ENCODE results near the gene ZNF440. TPM values are rescaled to one million over a fixed set of nuclear protein-coding genes. Genes with fewer than 3 reads are reported as not detected.
"Not testable (repeated sequence)": the region's sequence is repeated elsewhere in the genome, so short reads cannot be mapped to it uniquely, and the experiment has no call there.

The ZNF440 gene
- total RNA-seq, 1 experiment from 2014 or later: 5.7 TPM

DNA sequence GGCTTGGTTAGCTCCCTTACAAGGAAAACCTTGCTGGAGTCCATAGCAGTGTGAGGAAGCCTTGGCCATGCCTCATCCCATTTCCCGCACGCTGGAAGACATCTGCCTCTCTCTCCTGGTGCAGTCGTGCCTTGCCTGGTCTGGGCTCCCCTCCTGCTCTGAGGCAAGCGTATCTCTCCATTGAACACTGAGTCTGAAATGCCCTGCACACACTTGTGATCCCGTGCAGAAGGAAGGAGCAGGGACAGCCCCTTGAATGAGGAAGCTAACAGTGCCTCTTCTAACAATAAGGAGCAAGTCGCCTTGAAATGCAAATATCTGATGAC, 407 bp upstream of the ZNF440 start:
- in situ Hi-C loops (cut with HindIII; ENCODE audit: low pct_unique_long_range_greater_than_20kb, low sequenced_read_pairs): no loop called here

GRCh38 chr19:11814700-11815035, 595 bp downstream of the ZNF440 start:
- DNase-seq (ENCODE audit: low read depth): peak; percentile 51
- in situ Hi-C loops (cut with HindIII; ENCODE audit: low pct_unique_long_range_greater_than_20kb, low sequenced_read_pairs): no loop called here

More for the DNA sequence above, 407 bp upstream of the ZNF440 start:
- DNase-seq (ENCODE audit: low read depth): no peak

DNA sequence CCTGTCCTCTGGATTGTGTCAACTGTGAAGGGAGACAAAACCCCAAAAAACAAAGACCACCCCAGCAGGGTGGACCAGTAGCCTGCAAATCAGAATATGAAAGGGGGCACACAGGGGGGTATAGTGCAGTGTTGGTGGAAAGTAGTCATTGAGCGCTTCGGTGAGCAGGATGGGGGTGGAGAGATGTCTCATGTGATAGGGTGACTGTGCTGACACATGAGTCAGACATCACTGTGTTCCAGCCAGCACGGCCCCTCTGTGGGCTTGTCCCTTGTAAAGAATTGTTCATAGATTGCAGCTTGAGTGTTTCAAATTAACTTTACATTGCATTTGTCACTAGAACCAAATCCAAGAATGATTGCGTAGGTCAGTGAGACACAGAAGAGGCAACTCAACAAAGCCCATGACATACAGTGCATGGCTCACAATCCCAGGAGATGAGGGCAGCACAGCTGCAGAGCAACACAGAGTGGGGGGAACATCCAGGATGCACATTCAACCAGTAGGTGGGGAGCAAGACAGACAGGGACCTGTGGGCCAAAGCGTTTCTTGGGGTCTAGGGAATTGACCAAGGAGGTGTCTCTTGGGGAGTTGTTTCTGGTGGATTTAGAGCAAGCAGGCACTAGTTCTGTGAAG, 7.5 kb downstream of the ZNF440 start:
- peak; percentile 62 for DNase-seq (ENCODE audit: low read depth)
- in situ Hi-C loops (cut with HindIII; ENCODE audit: low pct_unique_long_range_greater_than_20kb, low sequenced_read_pairs): no loop called here

- in situ Hi-C loops (cut with HindIII; ENCODE audit: low pct_unique_long_range_greater_than_20kb, low sequenced_read_pairs); DNase-seq (ENCODE audit: low read depth): not testable (repeated sequence)
Measured at GRCh38 chr19:11828957-11829876, 15.1 kb downstream of the ZNF440 start.

- DNase-seq (ENCODE audit: low read depth): no peak
- in situ Hi-C loops (cut with HindIII; ENCODE audit: low pct_unique_long_range_greater_than_20kb, low sequenced_read_pairs): no loop called here
Measured at GRCh38 chr19:11832253-11832912, 18.3 kb downstream of the ZNF440 start.

DNA sequence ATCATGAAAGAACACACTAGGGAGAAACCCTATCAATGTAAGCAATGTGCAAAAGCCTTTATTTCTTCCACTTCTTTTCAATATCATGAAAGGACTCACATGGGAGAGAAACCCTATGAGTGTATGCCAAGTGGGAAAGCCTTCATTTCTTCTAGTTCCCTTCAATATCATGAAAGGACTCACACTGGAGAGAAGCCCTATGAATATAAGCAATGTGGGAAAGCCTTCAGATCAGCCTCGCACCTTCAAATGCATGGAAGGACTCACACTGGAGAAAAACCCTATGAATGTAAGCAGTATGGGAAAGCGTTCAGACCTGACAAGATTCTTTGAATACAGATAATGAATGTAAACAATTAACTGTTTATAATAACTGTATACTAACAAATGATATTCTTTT, 19.5 kb downstream of the ZNF440 start:
- in situ Hi-C loops (cut with HindIII; ENCODE audit: low pct_unique_long_range_greater_than_20kb, low sequenced_read_pairs): no loop called here
- no peak for DNase-seq (ENCODE audit: low read depth)

DNA sequence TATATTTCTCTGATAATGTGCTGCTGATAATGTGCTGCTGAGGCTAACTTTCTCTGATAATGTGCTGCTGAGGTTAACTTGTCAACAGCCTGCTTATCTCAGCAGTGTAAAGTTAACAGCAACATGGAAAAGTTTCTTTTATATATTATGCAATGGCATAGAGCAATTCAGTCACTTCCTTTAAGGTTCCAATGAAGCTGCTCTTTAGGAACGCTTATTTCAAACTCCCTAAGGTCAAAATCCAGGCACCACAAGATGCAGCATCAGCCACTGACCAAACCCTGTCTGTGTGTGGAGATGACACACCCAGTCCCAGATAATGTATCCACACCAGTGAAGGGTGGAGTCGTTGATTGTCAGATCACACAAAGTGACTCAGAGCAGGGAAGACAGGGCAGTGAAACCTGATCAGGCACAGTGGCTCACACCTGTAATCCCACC, 21.6 kb downstream of the ZNF440 start:
- DNase-seq (ENCODE audit: low read depth); in situ Hi-C loops (cut with HindIII; ENCODE audit: low pct_unique_long_range_greater_than_20kb, low sequenced_read_pairs): not testable (repeated sequence)

GRCh38 chr19:11843722-11844121, 29.6 kb downstream of the ZNF440 start:
- in situ Hi-C loops (cut with HindIII; ENCODE audit: low pct_unique_long_range_greater_than_20kb, low sequenced_read_pairs): no loop called here

DNA sequence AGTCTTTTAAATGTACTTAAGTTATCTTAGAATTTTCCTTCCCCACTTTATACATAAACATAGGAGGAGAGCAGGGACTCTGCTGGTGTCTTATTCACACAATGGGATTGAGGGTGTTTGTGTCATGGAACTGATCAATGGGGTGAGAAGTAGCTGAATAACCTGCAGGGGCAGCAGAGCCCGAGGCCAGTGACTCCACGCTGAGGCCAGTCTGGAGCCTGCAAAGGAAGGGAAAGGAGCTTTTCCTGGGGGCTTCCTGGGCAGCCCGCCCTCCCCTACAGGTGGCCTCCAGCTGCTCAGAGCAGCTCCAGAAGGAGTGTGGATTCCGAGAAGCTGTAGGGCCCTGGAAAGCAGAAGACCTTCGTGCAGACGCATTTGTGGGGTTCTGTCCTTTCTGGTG, 33.5 kb downstream of the ZNF440 start:
- DNase-seq (ENCODE audit: low read depth); in situ Hi-C loops (cut with HindIII; ENCODE audit: low pct_unique_long_range_greater_than_20kb, low sequenced_read_pairs): not testable (repeated sequence)

More at GRCh38 chr19:11843722-11844121, 29.6 kb downstream of the ZNF440 start:
- DNase-seq (ENCODE audit: low read depth): no peak

DNA sequence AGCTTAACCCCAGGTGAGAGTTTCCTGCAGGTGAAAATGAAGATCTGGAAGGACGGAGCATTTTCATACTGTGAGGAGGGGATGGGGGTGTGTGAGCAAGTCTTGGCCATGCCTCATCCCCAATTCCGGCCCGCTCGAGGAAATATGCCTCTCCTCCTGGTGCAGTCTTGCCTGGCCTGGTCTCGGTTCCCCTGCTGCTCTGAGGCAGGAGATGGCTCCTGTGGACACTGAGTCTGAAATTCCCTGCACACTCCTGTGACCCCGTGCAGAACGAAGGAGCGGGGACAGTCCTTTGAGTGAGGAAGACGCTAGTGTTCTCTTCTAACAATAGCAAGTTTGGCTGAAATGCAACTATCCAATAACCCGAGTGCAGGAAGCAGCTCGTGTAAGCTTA, 34.1 kb downstream of the ZNF440 start:
- in situ Hi-C loops (cut with HindIII; ENCODE audit: low pct_unique_long_range_greater_than_20kb, low sequenced_read_pairs): no loop called here

DNA sequence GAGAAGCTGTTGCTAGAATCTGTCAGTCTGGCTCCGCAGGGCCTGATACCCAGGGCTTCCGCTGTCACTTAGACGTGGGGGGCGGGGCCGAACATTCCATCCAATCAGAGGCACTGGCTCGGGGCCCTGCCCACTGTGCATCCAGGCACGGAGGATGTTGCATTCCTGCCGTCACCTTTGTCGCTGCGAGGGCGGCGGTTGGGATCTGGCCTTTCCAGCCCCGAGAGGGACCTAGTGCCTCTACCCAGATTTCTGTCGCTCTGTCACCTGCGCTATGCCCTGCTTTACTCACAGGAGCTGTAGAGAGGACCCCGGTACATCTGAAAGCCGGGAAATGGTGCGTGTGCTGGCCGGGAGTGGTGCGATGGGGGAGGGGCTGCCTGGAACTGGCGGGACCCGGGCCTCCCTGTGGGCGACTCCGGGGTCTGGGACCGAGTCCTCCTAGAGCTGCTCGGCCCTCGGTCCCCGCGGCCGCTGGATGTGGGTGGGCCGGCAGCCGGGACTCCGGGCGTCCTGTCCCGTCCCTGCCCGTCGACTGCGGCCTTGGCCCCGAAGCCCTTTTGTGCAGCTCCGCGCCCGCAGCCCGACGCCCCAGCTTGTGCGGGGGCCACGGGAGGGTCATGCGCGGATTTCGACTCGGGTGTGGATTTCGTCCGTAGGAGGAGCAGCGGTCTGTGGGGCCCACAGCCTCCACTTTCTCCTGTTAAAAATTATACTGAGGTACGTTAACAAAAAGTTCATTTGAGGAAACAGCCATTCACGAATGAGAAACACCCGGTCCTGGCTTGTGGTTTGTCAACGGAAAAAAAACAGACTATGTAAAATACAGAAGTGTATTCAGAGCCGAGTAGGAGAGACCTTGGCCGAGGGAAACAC, 34.8 kb downstream of the ZNF440 start, which contains the start of gene ZNF439:
Gene ZNF439 (plus strand): TSS at position 133 of the 876 bp plus-strand sequence. CDS start 142 bp downstream, at position 275.
- no peak for DNase-seq (ENCODE audit: low read depth)
- in situ Hi-C loops (cut with HindIII; ENCODE audit: low pct_unique_long_range_greater_than_20kb, low sequenced_read_pairs): no loop called here

More for the DNA sequence above, 34.1 kb downstream of the ZNF440 start:
- no peak for DNase-seq (ENCODE audit: low read depth)

- in situ Hi-C loops (cut with HindIII; ENCODE audit: low pct_unique_long_range_greater_than_20kb, low sequenced_read_pairs); DNase-seq (ENCODE audit: low read depth): not testable (repeated sequence)
Measured at GRCh38 chr19:11850289-11850688, 36.2 kb downstream of the ZNF440 start.

- in situ Hi-C loops (cut with HindIII; ENCODE audit: low pct_unique_long_range_greater_than_20kb, low sequenced_read_pairs): no loop called here
- no peak for DNase-seq (ENCODE audit: low read depth)
Measured at GRCh38 chr19:11853358-11853757, 39.3 kb downstream of the ZNF440 start.

GRCh38 chr19:11856596-11857250, 42.6 kb downstream of the ZNF440 start:
- DNase-seq (ENCODE audit: low read depth): no peak
- in situ Hi-C loops (cut with HindIII; ENCODE audit: low pct_unique_long_range_greater_than_20kb, low sequenced_read_pairs): no loop called here

- no peak for DNase-seq (ENCODE audit: low read depth)
- in situ Hi-C loops (cut with HindIII; ENCODE audit: low pct_unique_long_range_greater_than_20kb, low sequenced_read_pairs): no loop called here
Measured at GRCh38 chr19:11860721-11861120, 46.6 kb downstream of the ZNF440 start.

DNA sequence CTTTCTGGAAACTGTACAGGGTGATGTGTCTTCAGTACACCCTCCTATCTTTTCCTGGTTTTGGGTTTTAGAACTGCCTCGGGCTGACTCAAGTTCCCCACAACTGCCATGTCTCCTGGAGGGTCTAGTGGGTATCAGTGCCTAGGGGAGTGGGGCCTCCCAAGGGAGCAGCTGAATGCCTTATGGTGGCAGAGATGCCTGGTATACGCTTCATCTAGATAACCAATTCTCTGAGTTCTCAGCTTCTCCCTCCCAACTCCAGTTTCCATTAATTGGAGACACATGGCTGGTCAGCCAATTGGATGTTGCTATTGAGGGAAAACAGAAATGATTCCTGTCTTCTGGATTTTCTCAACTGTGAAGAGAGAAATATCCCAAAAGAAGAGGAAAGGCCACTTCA, 47.2 kb downstream of the ZNF440 start:
- DNase-seq (ENCODE audit: low read depth): no peak
- in situ Hi-C loops (cut with HindIII; ENCODE audit: low pct_unique_long_range_greater_than_20kb, low sequenced_read_pairs): no loop called here

- in situ Hi-C loops (cut with HindIII; ENCODE audit: low pct_unique_long_range_greater_than_20kb, low sequenced_read_pairs); DNase-seq (ENCODE audit: low read depth): not testable (repeated sequence)
Measured at GRCh38 chr19:11867766-11868165, 53.7 kb downstream of the ZNF440 start.

- in situ Hi-C loops (cut with HindIII; ENCODE audit: low pct_unique_long_range_greater_than_20kb, low sequenced_read_pairs): no loop called here
- DNase-seq (ENCODE audit: low read depth): no peak
Measured at GRCh38 chr19:11868188-11868587, 54.1 kb downstream of the ZNF440 start.
